GM18499 (cell line): ENCODE results near the gene ANAPC10.
"Not testable (repeated sequence)": the region's sequence is repeated elsewhere in the genome, so short reads cannot be mapped to it uniquely, and the experiment has no call there.

Source experiments
- ATAC-seq: cut with Tn5 transposase; IDR thresholded peaks from one replicate; pipeline ENCODE4 v1.9.1; 2021; ENCODE audit warnings: moderate number of reproducible peaks; ENCODE audit not compliant: insufficient read depth, unreplicated experiment

The ANAPC10 gene

GRCh38 chr4:145014365-145014764, 83.6 kb downstream of the ANAPC10 start:
- no peak for ATAC-seq

- no peak for ATAC-seq
Measured at GRCh38 chr4:145012841-145013240, 85.2 kb downstream of the ANAPC10 start.

GRCh38 chr4:145011636-145012035, 86.4 kb downstream of the ANAPC10 start:
- ATAC-seq = no peak

GRCh38 chr4:145010315-145010714, 87.7 kb downstream of the ANAPC10 start:
- ATAC-seq = not testable (repeated sequence)

GRCh38 chr4:145003675-145004074, 94.3 kb downstream of the ANAPC10 start:
- ATAC-seq = no peak

GRCh38 chr4:145001635-145002034, 96.4 kb downstream of the ANAPC10 start:
- no peak for ATAC-seq

- not testable (repeated sequence) for ATAC-seq
Measured at GRCh38 chr4:145000656-145001055, 97.3 kb downstream of the ANAPC10 start.

GRCh38 chr4:144989306-144989705, 108.7 kb downstream of the ANAPC10 start:
- no peak for ATAC-seq

- no peak for ATAC-seq
Measured at GRCh38 chr4:144985531-144985930, 112.5 kb downstream of the ANAPC10 start.

GRCh38 chr4:144985014-144985413, 113.0 kb downstream of the ANAPC10 start:
- ATAC-seq = no peak

- ATAC-seq = no peak
Measured at GRCh38 chr4:144984241-144984640, 113.8 kb downstream of the ANAPC10 start.

- ATAC-seq = no peak
Measured at GRCh38 chr4:144975718-144976117, 122.3 kb downstream of the ANAPC10 start.

GRCh38 chr4:144970597-144970996, 127.4 kb downstream of the ANAPC10 start:
- ATAC-seq = peak; percentile 52

- ATAC-seq = no peak
Measured at GRCh38 chr4:144969821-144970220, 128.2 kb downstream of the ANAPC10 start.

- no peak for ATAC-seq
Measured at GRCh38 chr4:144968606-144969005, 129.4 kb downstream of the ANAPC10 start.

GRCh38 chr4:144967161-144967560, 130.8 kb downstream of the ANAPC10 start:
- ATAC-seq = peak; percentile 38

GRCh38 chr4:144962300-144962699, 135.7 kb downstream of the ANAPC10 start:
- no peak for ATAC-seq

GRCh38 chr4:144955104-144955503, 142.9 kb downstream of the ANAPC10 start:
- ATAC-seq = no peak

GRCh38 chr4:144954230-144954629, 143.8 kb downstream of the ANAPC10 start:
- ATAC-seq = no peak

- no peak for ATAC-seq
Measured at GRCh38 chr4:144948421-144948820, 149.6 kb downstream of the ANAPC10 start.

- ATAC-seq = no peak
Measured at GRCh38 chr4:144948009-144948408, 150.0 kb downstream of the ANAPC10 start.
